Measurements from ENCODE around the gene ZNF101. TPM values are rescaled to one million over a fixed set of nuclear protein-coding genes. Genes with fewer than 3 reads are reported as not detected.

The ZNF101 gene
- total RNA-seq, 2 donors from 2014 or later = 2.2 to 8.3 TPM

DNA sequence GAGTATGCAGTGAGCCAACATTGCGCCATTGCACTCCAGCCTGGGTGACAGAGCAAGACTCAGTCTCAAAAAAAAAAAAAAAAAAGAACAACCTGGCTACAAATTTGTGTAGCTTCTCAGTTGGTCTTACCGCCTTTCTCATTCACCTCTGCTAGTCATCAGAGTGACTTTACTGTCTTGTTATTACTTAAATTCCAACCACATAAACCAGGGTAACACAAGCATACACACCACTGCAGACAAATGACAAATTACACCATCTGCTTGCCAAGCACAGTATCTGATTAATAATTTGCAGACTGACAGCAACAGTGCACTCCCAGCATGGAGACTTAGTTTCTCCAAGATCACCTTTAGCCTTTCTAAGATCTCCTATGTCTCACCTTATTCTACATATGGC, 53.3 kb downstream of the ZNF101 start:
- H3K9me3 ChIP-seq = peaks cover 59% of the 10 kb centered on the region
- no peaks in the 10 kb centered on the region for H3K27me3 ChIP-seq (replicated peaks; ENCODE audit: insufficient read depth)
- TF ChIP-seq CTCF (IDR thresholded peaks at IDR 0.05) = no peak
- peaks cover 17% of the 10 kb centered on the region for H3K36me3 ChIP-seq
- H3K4me3 ChIP-seq = no peak overlapping the region
- no peaks in the 10 kb centered on the region for H3K4me1 ChIP-seq (ENCODE audit: control insufficient read depth in 1 of 2, low read depth in 2 of 2)
- ATAC-seq (ENCODE audit: insufficient number of reproducible peaks, low FRiP score, low read depth) (no peak), DNase-seq (ENCODE audit: low spot score) (no peak)
- H3K27ac ChIP-seq = no peak overlapping the region

DNA sequence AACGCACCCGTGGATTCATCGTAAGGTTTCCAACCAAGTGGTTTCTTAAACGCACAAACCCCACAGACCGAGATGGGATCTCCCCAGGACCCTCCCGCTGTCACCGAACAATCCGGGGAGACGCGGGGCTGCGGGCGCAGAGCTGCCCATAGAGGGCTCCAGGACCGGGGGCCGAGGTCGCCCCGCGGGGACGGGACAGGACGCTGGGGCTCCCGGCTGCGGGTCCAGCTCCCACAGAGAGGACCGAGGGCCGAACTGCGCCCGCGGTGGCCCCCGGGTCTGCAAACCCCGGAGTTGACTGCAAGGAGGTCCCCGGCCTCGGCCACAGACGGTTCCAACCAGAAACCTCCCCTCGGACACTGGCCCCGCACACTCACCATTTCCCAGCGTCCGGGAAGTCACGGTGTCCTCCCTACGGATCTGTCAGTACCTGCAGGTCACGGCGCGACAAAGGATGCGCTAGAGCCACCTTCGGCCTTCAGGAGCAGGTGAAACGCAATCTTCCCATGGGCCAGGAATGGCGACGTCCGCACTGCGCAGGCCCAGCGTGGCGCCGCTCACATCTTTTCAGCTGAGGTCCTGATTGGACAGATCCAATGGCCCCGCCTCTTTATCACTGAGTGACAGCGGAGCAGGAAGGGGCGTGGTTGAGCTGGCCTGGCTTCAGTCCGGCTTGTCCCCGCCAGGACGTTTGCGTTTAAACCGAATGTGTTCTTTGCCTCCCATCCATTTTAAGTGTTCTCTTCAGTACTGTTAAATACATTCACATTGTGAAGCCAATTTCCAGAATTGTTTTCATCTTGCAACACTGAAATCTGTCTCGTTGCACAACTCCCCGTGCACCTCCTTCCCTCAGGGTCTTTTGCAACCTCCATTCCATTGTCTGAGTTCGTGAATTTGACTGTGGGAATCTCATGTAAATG, 64.2 kb downstream of the ZNF101 start, which contains the start of gene ZNF14:
TSS of gene ZNF14 (minus strand) at position 534 of the 923 bp plus-strand sequence. CDS start at position 380, 154 bp downstream.
- Histone ChIP-seq H3K4me1 (ENCODE audit: control insufficient read depth in 1 of 2, low read depth in 2 of 2) (peaks cover 7 to 15% of the 10 kb centered on the region in 2 donors), H3K9me3 (peaks cover 27% of the 10 kb centered on the region), H3K4me3 (peak within 1 kb of the TSS; percentile 93), H3K36me3 (peaks cover 11% of the 10 kb centered on the region), H3K27me3 (replicated peaks; ENCODE audit: insufficient read depth) (no peaks in the 10 kb centered on the region), H3K27ac (peak within 1 kb of the TSS; percentile 50 to 56)
- peak; percentile 94 for ATAC-seq (ENCODE audit: insufficient number of reproducible peaks, low FRiP score, low read depth)
- peak; percentile 79 for DNase-seq (ENCODE audit: low spot score)
- no peak for TF ChIP-seq CTCF (IDR thresholded peaks at IDR 0.05)

Other genes starting within 250 kb of the ZNF101 start
- 1 to 10 TPM; 1.5 to 3.6 TPM for gene TSSK6, start 153.3 kb upstream of the ZNF101 start, total RNA-seq
- gene NDUFA13, start 152.6 kb upstream of the ZNF101 start, total RNA-seq = 10 to 100 TPM; 15.5 to 60.8 TPM
- gene YJEFN3, start 139.9 kb upstream of the ZNF101 start, total RNA-seq = 1 to 10 TPM; 2.0 to 7.9 TPM
- gene CILP2, start 130.6 kb upstream of the ZNF101 start, total RNA-seq = 1 to 10 TPM in 1 of 2 donors, under 1 TPM in 1; 0.81 to 1.5 TPM
- not detected for gene PBX4, start 50.2 kb upstream of the ZNF101 start, total RNA-seq
- gene LPAR2, start 40.6 kb upstream of the ZNF101 start, total RNA-seq = 10 to 100 TPM in 1 of 2 donors, 1 to 10 TPM in 1; 4.2 to 11.6 TPM
- gene GMIP, start 25.2 kb upstream of the ZNF101 start, total RNA-seq = 10 to 100 TPM; 12.5 to 13.1 TPM
- 100 to 1,000 TPM in 1 of 2 donors, 10 to 100 TPM in 1; 95.0 to 150 TPM for gene ATP13A1, start 5.2 kb upstream of the ZNF101 start, total RNA-seq
- 10 to 100 TPM in 1 of 2 donors, 1 to 10 TPM in 1; 6.9 to 11.6 TPM for gene ZNF14, start 64.3 kb downstream of the ZNF101 start, total RNA-seq
- 10 to 100 TPM; 55.5 to 66.7 TPM for gene ZNF506, start 152.9 kb downstream of the ZNF101 start, total RNA-seq
- 1 to 10 TPM; 3.0 to 9.0 TPM for gene ZNF253, start 197.0 kb downstream of the ZNF101 start, total RNA-seq
- gene ZNF93, start 232.1 kb downstream of the ZNF101 start, total RNA-seq = 10 to 100 TPM in 1 of 2 donors, 1 to 10 TPM in 1; 3.0 to 11.6 TPM